Osteoblast (primary cell): ENCODE measurements around the gene ING4. TPM values are rescaled to one million over a fixed set of nuclear protein-coding genes. Genes with fewer than 3 reads are reported as not detected.

ENCODE experiments used
- DNase-seq: peaks from one replicate; pipeline ENCODE4 v3.0.0; 2011; ENCODE audit warnings: low spot score, mixed read lengths; ENCODE audit not compliant: insufficient read length; ENCODE audit errors: missing footprints
- H2AFZ ChIP-seq: 2 replicates; pipeline ENCODE4 v1.6.0; 2011; ENCODE audit warnings: mild to moderate bottlenecking, low read length
- H3K27ac ChIP-seq: 2 replicates; pipeline ENCODE4 v1.5.1; 2011; ENCODE audit warnings: mild to moderate bottlenecking, low read depth, low read length, moderate library complexity
- H3K27me3 ChIP-seq: 2 replicates; pipeline ENCODE4 v1.6.0; 2012; ENCODE audit warnings: mild to moderate bottlenecking, control low read depth, inconsistent platforms, low read length, moderate library complexity; ENCODE audit not compliant: insufficient read depth
- H3K36me3 ChIP-seq: 2 replicates; pipeline ENCODE4 v1.5.1; 2011; ENCODE audit warnings: mild to moderate bottlenecking, low read length, control low read depth, moderate library complexity; ENCODE audit not compliant: insufficient read depth
- H3K4me1 ChIP-seq: 2 replicates; pipeline ENCODE4 v1.5.1; 2011; ENCODE audit warnings: mild to moderate bottlenecking, low read length, control low read depth, moderate library complexity; ENCODE audit not compliant: insufficient read depth
- H3K4me2 ChIP-seq: 2 replicates; pipeline ENCODE4 v1.6.0; 2011; ENCODE audit warnings: mild to moderate bottlenecking, low read length; ENCODE audit not compliant: insufficient read depth
- H3K4me3 ChIP-seq: fragments of 200-600 bp; sonication (generic); 3 replicates; pipeline ENCODE4 v1.5.1; 2012; ENCODE audit warnings: mild to moderate bottlenecking, low read length, inconsistent platforms; ENCODE audit not compliant: insufficient read depth
- H3K79me2 ChIP-seq: 2 replicates; pipeline ENCODE4 v1.6.0; 2012; ENCODE audit warnings: mild to moderate bottlenecking, low read length, control low read depth, inconsistent platforms; ENCODE audit not compliant: insufficient read depth
- H3K9me3 ChIP-seq: 2 replicates; pipeline ENCODE4 v1.5.1; 2011; ENCODE audit warnings: low read depth, low read length, control low read depth
- H4K20me1 ChIP-seq: 2 replicates; pipeline ENCODE4 v1.6.0; 2012; ENCODE audit warnings: mild to moderate bottlenecking, low read length, control low read depth; ENCODE audit not compliant: insufficient read depth
- total RNA-seq: library from RNA; depleted of rRNA; stranded (reverse); fragments of >200 nt; gene quantifications from 2 replicates; pipeline ENCODE4 v1.2.3, GENCODE V29; 2012
- TF ChIP-seq, protein P1 (sequence below): IDR thresholded peaks from 2 replicates; pipeline ENCODE4 v1.5.1; 2011; ENCODE audit warnings: mild to moderate bottlenecking, low read depth, low read length, moderate library complexity; ENCODE audit errors: extremely low read depth

The ING4 gene
- total RNA-seq, 1 donor: 53.6 TPM

DNA sequence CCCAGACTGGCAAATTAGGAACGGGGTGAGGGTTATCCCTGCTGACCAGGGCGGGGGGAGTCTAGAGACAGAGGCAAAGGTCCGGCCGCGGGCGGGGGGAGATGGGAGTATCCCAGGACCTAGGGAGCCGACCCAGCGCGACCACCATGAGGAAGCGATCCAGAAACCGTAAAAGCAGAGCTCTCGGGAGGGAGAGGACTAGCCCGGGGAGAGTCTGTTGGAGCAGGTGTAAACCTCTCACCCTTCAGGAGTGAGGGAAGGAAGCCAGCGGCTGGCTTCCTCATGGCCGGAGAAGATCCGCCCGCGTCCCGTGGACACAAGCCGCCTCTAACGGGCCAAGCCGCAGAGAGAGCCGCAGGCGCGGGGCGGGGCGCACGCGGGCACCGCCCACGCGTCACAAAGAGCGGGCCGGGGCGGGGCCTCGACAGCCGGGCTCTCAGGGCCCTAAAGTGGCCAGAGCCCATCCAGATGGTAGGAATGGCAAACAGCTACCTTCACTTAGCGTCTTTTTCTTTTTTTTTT is 15.8 kb downstream of the ING4 start, which contains the start of gene ACRBP:
ACRBP (minus strand) TSS at position 350 of the 522 bp plus-strand sequence; CDS start at position 284, 66 bp downstream.
- peak; percentile 91 for DNase-seq
- TF ChIP-seq, protein P1, sequence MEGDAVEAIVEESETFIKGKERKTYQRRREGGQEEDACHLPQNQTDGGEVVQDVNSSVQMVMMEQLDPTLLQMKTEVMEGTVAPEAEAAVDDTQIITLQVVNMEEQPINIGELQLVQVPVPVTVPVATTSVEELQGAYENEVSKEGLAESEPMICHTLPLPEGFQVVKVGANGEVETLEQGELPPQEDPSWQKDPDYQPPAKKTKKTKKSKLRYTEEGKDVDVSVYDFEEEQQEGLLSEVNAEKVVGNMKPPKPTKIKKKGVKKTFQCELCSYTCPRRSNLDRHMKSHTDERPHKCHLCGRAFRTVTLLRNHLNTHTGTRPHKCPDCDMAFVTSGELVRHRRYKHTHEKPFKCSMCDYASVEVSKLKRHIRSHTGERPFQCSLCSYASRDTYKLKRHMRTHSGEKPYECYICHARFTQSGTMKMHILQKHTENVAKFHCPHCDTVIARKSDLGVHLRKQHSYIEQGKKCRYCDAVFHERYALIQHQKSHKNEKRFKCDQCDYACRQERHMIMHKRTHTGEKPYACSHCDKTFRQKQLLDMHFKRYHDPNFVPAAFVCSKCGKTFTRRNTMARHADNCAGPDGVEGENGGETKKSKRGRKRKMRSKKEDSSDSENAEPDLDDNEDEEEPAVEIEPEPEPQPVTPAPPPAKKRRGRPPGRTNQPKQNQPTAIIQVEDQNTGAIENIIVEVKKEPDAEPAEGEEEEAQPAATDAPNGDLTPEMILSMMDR: no peak
- no peak within 1 kb of the TSS for H3K27ac ChIP-seq
- H3K4me3 ChIP-seq: peak within 1 kb of the TSS; percentile 62
- peak within 1 kb of the TSS; percentile 83 for H3K4me2 ChIP-seq
- peaks cover 14% of the 10 kb centered on the region for H3K36me3 ChIP-seq
- peaks cover 4% of the 10 kb centered on the region for H3K9me3 ChIP-seq
- H2AFZ ChIP-seq: peak within 1 kb of the TSS; percentile 59
- no peaks in the 10 kb centered on the region for H4K20me1 ChIP-seq
- H3K79me2 ChIP-seq: no peaks in the 10 kb centered on the region
- peaks cover 5% of the 10 kb centered on the region for H3K27me3 ChIP-seq
- no peaks in the 10 kb centered on the region for H3K4me1 ChIP-seq

DNA sequence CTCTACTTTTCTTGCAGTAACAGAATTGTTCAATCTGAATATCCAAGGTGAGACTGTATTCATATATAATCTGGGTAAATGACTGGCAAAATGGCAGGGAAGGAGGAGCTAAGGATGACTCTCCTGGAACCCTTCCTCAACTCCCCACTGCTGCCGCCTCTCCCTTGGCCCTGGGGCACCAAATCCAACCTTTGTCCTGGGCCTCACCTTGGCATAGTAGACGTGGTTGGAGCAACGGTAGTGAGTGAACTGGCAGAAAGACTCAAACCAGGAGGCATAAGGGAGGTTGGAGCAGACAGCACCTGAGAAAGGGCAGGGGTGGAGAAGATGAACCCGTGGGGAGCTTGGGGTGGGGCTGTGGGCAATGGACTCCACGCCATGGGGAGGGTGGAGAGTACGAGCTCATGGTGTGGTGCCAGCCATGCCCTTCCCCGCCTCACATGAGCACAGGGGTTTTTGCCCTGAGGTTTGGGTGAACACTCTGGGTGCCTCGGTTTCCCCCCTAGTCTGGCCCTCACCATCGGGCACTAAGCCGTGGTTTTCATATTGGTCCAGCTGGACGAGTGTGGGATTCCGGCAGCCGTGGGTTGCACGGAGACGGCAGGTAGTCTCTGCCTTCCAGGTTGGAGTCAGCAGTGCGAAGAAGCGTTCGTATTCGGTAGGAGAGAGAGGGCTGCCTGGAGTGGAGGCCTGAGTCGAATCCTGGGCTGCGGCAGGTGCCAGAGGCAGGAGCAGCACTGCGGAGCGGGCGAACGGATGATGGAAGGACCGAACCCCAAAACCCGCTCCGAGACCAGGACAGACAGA is 16.4 kb downstream of the ING4 start:
- peaks cover 4% of the 10 kb centered on the region for H3K9me3 ChIP-seq
- peak overlapping the region; percentile 59 for H2AFZ ChIP-seq
- H3K27ac ChIP-seq: no peak overlapping the region
- peaks cover 5% of the 10 kb centered on the region for H3K27me3 ChIP-seq
- peak overlapping the region; percentile 62 for H3K4me3 ChIP-seq
- TF ChIP-seq, protein P1: no peak
- no peaks in the 10 kb centered on the region for H3K79me2 ChIP-seq
- no peaks in the 10 kb centered on the region for H3K4me1 ChIP-seq
- no peaks in the 10 kb centered on the region for H4K20me1 ChIP-seq
- peaks cover 12% of the 10 kb centered on the region for H3K36me3 ChIP-seq
- peak overlapping the region; percentile 83 for H3K4me2 ChIP-seq
- no peak for DNase-seq

DNA sequence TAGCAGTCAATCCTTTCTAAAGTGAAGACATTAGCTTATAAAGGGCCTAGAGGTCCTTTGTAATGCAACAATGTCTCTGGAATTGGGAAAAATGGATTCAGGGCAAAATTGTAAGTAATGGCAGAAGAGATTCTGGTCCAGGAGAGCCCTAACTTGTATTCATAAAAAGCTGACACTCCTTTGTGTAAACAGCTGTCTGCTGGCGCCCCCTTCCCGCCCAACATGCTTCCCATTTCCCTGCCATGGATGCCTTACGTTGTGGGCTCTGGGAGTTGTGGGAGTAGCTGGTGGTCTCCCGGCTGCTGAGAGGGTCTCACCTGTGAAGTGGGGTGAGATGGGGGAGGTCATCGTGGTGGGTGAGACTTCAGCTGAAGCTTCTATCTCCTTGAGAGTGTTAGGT is 18.0 kb downstream of the ING4 start:
- TF ChIP-seq, protein P1: peak; percentile 33

GRCh38 chr12:6644257-6644596 is 18.7 kb downstream of the ING4 start:
- Histone ChIP-seq H4K20me1 (no peaks in the 10 kb centered on the region), H2AFZ (no peak overlapping the region), H3K27ac (no peak overlapping the region), H3K9me3 (peaks cover 4% of the 10 kb centered on the region), H3K4me2 (no peak overlapping the region), H3K4me3 (no peak overlapping the region), H3K79me2 (no peaks in the 10 kb centered on the region), H3K36me3 (peaks cover 3% of the 10 kb centered on the region), H3K4me1 (no peaks in the 10 kb centered on the region), H3K27me3 (peaks cover 5% of the 10 kb centered on the region)
- TF ChIP-seq, protein P1: no peak
- no peak for DNase-seq

More for the DNA sequence above, 18.0 kb downstream of the ING4 start:
- H4K20me1 ChIP-seq: no peaks in the 10 kb centered on the region
- no peaks in the 10 kb centered on the region for H3K4me1 ChIP-seq
- peaks cover 3% of the 10 kb centered on the region for H3K36me3 ChIP-seq
- no peak overlapping the region for H3K4me3 ChIP-seq
- no peaks in the 10 kb centered on the region for H3K79me2 ChIP-seq
- DNase-seq: peak; percentile 68
- H3K27me3 ChIP-seq: peaks cover 5% of the 10 kb centered on the region
- H3K9me3 ChIP-seq: peaks cover 4% of the 10 kb centered on the region
- no peak overlapping the region for H2AFZ ChIP-seq
- no peak overlapping the region for H3K27ac ChIP-seq
- no peak overlapping the region for H3K4me2 ChIP-seq
